HepG2 (cell line): ENCODE results near the gene GJD3. TPM values are rescaled to one million over a fixed set of nuclear protein-coding genes. Genes with fewer than 3 reads are reported as not detected.
A peak's percentile ranks its signal among the peaks of the same experiment; 100 is the strongest.

Source experiments
- EEA1 ChIP-seq: sonication (generic); formaldehyde crosslinking; IDR thresholded peaks from 2 replicates; pipeline ENCODE4 v1.5.1; 2020; ENCODE audit warnings: mild to moderate bottlenecking, missing genetic modification reagents, borderline replicate concordance
- EP300 ChIP-seq, 3 experiments: sonication (generic) in 1 of 3; formaldehyde crosslinking in 1 of 3; IDR thresholded peaks; 2 replicates each; pipeline versions ENCODE4 v1.5.1 to v1.6.1; 2011 to 2020; ENCODE audit warnings: low read depth in 2 of 3, low read length in 2 of 3, borderline replicate concordance in 1 of 3, improper control_type of control experiment in 1 of 3, mild to moderate bottlenecking in 1 of 3, missing genetic modification reagents in 1 of 3, moderate library complexity in 1 of 3
- ESRRA ChIP-seq: sonication (generic); formaldehyde crosslinking; IDR thresholded peaks from 2 replicates; pipeline ENCODE4 v1.5.1; 2020; ENCODE audit warnings: mild to moderate bottlenecking, low read depth, missing genetic modification reagents
- MEIS1 ChIP-seq: sonication (generic); formaldehyde crosslinking; IDR thresholded peaks from 2 replicates; pipeline ENCODE4 v1.9.0; 2021; ENCODE audit warnings: mild to moderate bottlenecking, missing genetic modification reagents, moderate library complexity, borderline replicate concordance
- MXD3 ChIP-seq: IDR thresholded peaks from 2 replicates; pipeline ENCODE4 v1.6.1; 2016; ENCODE audit warnings: mild to moderate bottlenecking, missing biosample characterization, missing genetic modification reagents
- PREB ChIP-seq: sonication (generic); formaldehyde crosslinking; IDR thresholded peaks from 2 replicates; pipeline ENCODE4 v1.4.0; 2020; ENCODE audit warnings: missing genetic modification reagents
- SNAPC2 ChIP-seq: sonication (generic); formaldehyde crosslinking; IDR thresholded peaks from 2 replicates; pipeline ENCODE4 v1.8.1; 2022; ENCODE audit warnings: mild to moderate bottlenecking, missing genetic modification reagents
- YY1 ChIP-seq: IDR thresholded peaks from 2 replicates; pipeline ENCODE4 v1.6.1; 2011; ENCODE audit warnings: low read length, low read depth, moderate library complexity, mild to moderate bottlenecking; ENCODE audit not compliant: insufficient read depth, insufficient replicate concordance
- ZNF276 ChIP-seq: sonication (generic); formaldehyde crosslinking; IDR thresholded peaks from 2 replicates; pipeline ENCODE4 v1.4.0; 2020; ENCODE audit warnings: mild to moderate bottlenecking, low read depth, missing genetic modification reagents
- ZNF567 ChIP-seq: sonication (generic); formaldehyde crosslinking; IDR thresholded peaks from 2 replicates; pipeline ENCODE4 v1.8.1; 2023; ENCODE audit warnings: mild to moderate bottlenecking, missing genetic modification reagents, borderline replicate concordance
- ZNF660 ChIP-seq: sonication (generic); formaldehyde crosslinking; IDR thresholded peaks from 2 replicates; pipeline ENCODE4 v1.5.1; 2020; ENCODE audit warnings: mild to moderate bottlenecking, low read depth, missing genetic modification reagents, borderline replicate concordance
- ZNF780A ChIP-seq: sonication (generic); formaldehyde crosslinking; IDR thresholded peaks from 2 replicates; pipeline ENCODE4 v1.8.0; 2022; ENCODE audit warnings: mild to moderate bottlenecking, missing genetic modification reagents, moderate library complexity
- ZNF800 ChIP-seq: sonication (generic); formaldehyde crosslinking; IDR thresholded peaks from 2 replicates; pipeline ENCODE4 v1.4.0; 2020; ENCODE audit warnings: missing genetic modification reagents
- ZSCAN22 ChIP-seq: sonication (generic); formaldehyde crosslinking; IDR thresholded peaks from 2 replicates; pipeline ENCODE4 v1.4.0; 2020; ENCODE audit warnings: mild to moderate bottlenecking, missing genetic modification reagents
- polyA plus RNA-seq, 8 experiments: library from polyadenylated mRNA; depleted of rRNA in 3 of 8; stranded (reverse) in 7 of 8; unstranded in 1 of 8; fragments of >200 nt; fragmentation: Illumina TruSeq in 4 of 8; extraction: Trizol in 4 of 8; gene quantifications; 2 replicates each; pipeline versions ENCODE4 v1.2.1 to v1.2.3, GENCODE V29; 2011 to 2016; ENCODE audit warnings: low read depth in 4 of 8, missing spikeins in 1 of 8, mixed read lengths in 1 of 8; ENCODE audit not compliant: insufficient read depth in 1 of 8
- total RNA-seq, 5 experiments: library from RNA; depleted of rRNA; stranded (reverse); fragments of >200 nt; fragmentation: Illumina TruSeq; extraction: Trizol; gene quantifications; 2 replicates each; pipeline ENCODE4 v1.2.3, GENCODE V29; 2016; ENCODE audit warnings: low read depth in 1 of 5
- TF ChIP-seq, protein P1 (sequence below): IDR thresholded peaks from 2 replicates; pipeline ENCODE4 v1.4.0; 2020; ENCODE audit warnings: mild to moderate bottlenecking, missing genetic modification reagents

The GJD3 gene
- total and polyA plus RNA-seq, 2 of the 13 experiments (the other 11 are each of a cell fraction or from before 2014, with no cell fraction given): not detected

GRCh38 chr17:40355123-40355803 is 9.3 kb downstream of the GJD3 start (continued):
- TF ChIP-seq ZNF660 (CRISPR knock-in tag) (no peak), ZNF800 (no peak), MXD3 (peak; percentile 37; the same call in 1 of the 2 replicates), YY1 (peak; percentile 65), MEIS1 (CRISPR knock-in tag) (peak; percentile 83; the same call in 1 of the 2 replicates), ZSCAN22 (CRISPR knock-in tag) (no peak), PREB (CRISPR knock-in tag) (no peak), ESRRA (CRISPR knock-in tag) (no peak), ZNF567 (CRISPR knock-in tag) (no peak), SNAPC2 (no peak), EEA1 (CRISPR knock-in tag) (no peak), ZNF780A (no peak), EP300 (IDR thresholded peaks at IDR 0.05; ENCODE audit: low read depth in 2 of 2, low read length in 2 of 2) (peak in 1 of 2 experiments; percentile 46; a peak in 1 of 4 replicates), EP300 (CRISPR knock-in tag; IDR thresholded peaks at IDR 0.05; ENCODE audit: borderline replicate concordance) (no peak), ZNF276 (CRISPR knock-in tag) (no peak; the same call in 1 of the 2 replicates)
- TF ChIP-seq, protein P1, sequence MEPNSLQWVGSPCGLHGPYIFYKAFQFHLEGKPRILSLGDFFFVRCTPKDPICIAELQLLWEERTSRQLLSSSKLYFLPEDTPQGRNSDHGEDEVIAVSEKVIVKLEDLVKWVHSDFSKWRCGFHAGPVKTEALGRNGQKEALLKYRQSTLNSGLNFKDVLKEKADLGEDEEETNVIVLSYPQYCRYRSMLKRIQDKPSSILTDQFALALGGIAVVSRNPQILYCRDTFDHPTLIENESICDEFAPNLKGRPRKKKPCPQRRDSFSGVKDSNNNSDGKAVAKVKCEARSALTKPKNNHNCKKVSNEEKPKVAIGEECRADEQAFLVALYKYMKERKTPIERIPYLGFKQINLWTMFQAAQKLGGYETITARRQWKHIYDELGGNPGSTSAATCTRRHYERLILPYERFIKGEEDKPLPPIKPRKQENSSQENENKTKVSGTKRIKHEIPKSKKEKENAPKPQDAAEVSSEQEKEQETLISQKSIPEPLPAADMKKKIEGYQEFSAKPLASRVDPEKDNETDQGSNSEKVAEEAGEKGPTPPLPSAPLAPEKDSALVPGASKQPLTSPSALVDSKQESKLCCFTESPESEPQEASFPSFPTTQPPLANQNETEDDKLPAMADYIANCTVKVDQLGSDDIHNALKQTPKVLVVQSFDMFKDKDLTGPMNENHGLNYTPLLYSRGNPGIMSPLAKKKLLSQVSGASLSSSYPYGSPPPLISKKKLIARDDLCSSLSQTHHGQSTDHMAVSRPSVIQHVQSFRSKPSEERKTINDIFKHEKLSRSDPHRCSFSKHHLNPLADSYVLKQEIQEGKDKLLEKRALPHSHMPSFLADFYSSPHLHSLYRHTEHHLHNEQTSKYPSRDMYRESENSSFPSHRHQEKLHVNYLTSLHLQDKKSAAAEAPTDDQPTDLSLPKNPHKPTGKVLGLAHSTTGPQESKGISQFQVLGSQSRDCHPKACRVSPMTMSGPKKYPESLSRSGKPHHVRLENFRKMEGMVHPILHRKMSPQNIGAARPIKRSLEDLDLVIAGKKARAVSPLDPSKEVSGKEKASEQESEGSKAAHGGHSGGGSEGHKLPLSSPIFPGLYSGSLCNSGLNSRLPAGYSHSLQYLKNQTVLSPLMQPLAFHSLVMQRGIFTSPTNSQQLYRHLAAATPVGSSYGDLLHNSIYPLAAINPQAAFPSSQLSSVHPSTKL (CRISPR knock-in tag): 0 out of 2 replicates have a peak, but pooled peaks have one; percentile 31
